ENCODE results near the gene EPS8L1.

EPS8L1 gene

GRCh38 chr19:55077106-55077505 is 1.4 kb downstream of the EPS8L1 start:
- TF ChIP-seq CTCF (IDR thresholded peaks at IDR 0.05; ENCODE audit: low read length) (no peak), EZH2 (IDR thresholded peaks at IDR 0.05; ENCODE audit: borderline replicate concordance, low read length) (no peak)
- no peaks in the 10 kb centered on the region for H3K9me2 ChIP-seq (ENCODE audit: low read depth, low read length)
- H3K27me3 ChIP-seq (ENCODE audit: insufficient read depth, low read length): peaks cover 9% of the 10 kb centered on the region; the same call in 1 of the 2 replicates
- H3K9me3 ChIP-seq (ENCODE audit: low read length): peaks cover under 1% of the 10 kb centered on the region; the same call in 1 of the 2 replicates
- peaks cover 10% of the 10 kb centered on the region for H3K4me1 ChIP-seq (ENCODE audit: insufficient read depth, low read length, severe bottlenecking)
- no peaks in the 10 kb centered on the region for H3K79me2 ChIP-seq (ENCODE audit: insufficient read depth, low read length)
- H3K27ac ChIP-seq (ENCODE audit: low read depth, low read length, poor library complexity, severe bottlenecking): no peak overlapping the region
- no peaks in the 10 kb centered on the region for H3K36me3 ChIP-seq (ENCODE audit: insufficient read depth, low read length)
- no peak overlapping the region for H3K4me2 ChIP-seq (ENCODE audit: low read length)
- no peaks in the 10 kb centered on the region for H3F3A ChIP-seq (ENCODE audit: insufficient read depth, low read length)
- no peak overlapping the region for H3K4me3 ChIP-seq (ENCODE audit: low read depth, low read length, poor library complexity, severe bottlenecking)
- H4K20me1 ChIP-seq (ENCODE audit: insufficient read depth, low read length): no peaks in the 10 kb centered on the region
- no peak overlapping the region for H2AFZ ChIP-seq (ENCODE audit: low read length)
- H3K9ac ChIP-seq (ENCODE audit: low read length): no peak overlapping the region

GRCh38 chr19:55078996-55079395 is 3.3 kb downstream of the EPS8L1 start:
- no peak overlapping the region for H3K27ac ChIP-seq (ENCODE audit: low read depth, low read length, poor library complexity, severe bottlenecking)
- H3F3A ChIP-seq (ENCODE audit: insufficient read depth, low read length): no peaks in the 10 kb centered on the region
- no peaks in the 10 kb centered on the region for H3K79me2 ChIP-seq (ENCODE audit: insufficient read depth, low read length)
- peaks cover 9% of the 10 kb centered on the region; the same call in 1 of the 2 replicates for H3K27me3 ChIP-seq (ENCODE audit: insufficient read depth, low read length)
- no peaks in the 10 kb centered on the region for H3K9me2 ChIP-seq (ENCODE audit: low read depth, low read length)
- no peak overlapping the region for H3K4me3 ChIP-seq (ENCODE audit: low read depth, low read length, poor library complexity, severe bottlenecking)
- H3K9ac ChIP-seq (ENCODE audit: low read length): no peak overlapping the region
- no peaks in the 10 kb centered on the region for H4K20me1 ChIP-seq (ENCODE audit: insufficient read depth, low read length)
- peaks cover 4% of the 10 kb centered on the region; the same call in 1 of the 2 replicates for H3K9me3 ChIP-seq (ENCODE audit: low read length)
- no peak overlapping the region for H3K4me2 ChIP-seq (ENCODE audit: low read length)
- H2AFZ ChIP-seq (ENCODE audit: low read length): no peak overlapping the region
- peaks cover 10% of the 10 kb centered on the region for H3K4me1 ChIP-seq (ENCODE audit: insufficient read depth, low read length, severe bottlenecking)
- TF ChIP-seq EZH2 (IDR thresholded peaks at IDR 0.05; ENCODE audit: borderline replicate concordance, low read length): no peak
- no peak for TF ChIP-seq CTCF (IDR thresholded peaks at IDR 0.05; ENCODE audit: low read length)
- H3K36me3 ChIP-seq (ENCODE audit: insufficient read depth, low read length): no peaks in the 10 kb centered on the region

- H3K27me3 ChIP-seq (ENCODE audit: insufficient read depth, low read length): peaks cover 9% of the 10 kb centered on the region; the same call in 1 of the 2 replicates
- H3K9me3 ChIP-seq (ENCODE audit: low read length): peaks cover 4% of the 10 kb centered on the region; the same call in 1 of the 2 replicates
- H4K20me1 ChIP-seq (ENCODE audit: insufficient read depth, low read length): no peaks in the 10 kb centered on the region
- H3K4me2 ChIP-seq (ENCODE audit: low read length): peak overlapping the region; percentile 88
- H2AFZ ChIP-seq (ENCODE audit: low read length): no peak overlapping the region
- H3K9ac ChIP-seq (ENCODE audit: low read length): peak overlapping the region; percentile 53; the same call in 1 of the 2 replicates
- no peaks in the 10 kb centered on the region for H3K79me2 ChIP-seq (ENCODE audit: insufficient read depth, low read length)
- H3F3A ChIP-seq (ENCODE audit: insufficient read depth, low read length): no peaks in the 10 kb centered on the region
- H3K36me3 ChIP-seq (ENCODE audit: insufficient read depth, low read length): no peaks in the 10 kb centered on the region
- H3K9me2 ChIP-seq (ENCODE audit: low read depth, low read length): no peaks in the 10 kb centered on the region
- peaks cover 10% of the 10 kb centered on the region for H3K4me1 ChIP-seq (ENCODE audit: insufficient read depth, low read length, severe bottlenecking)
- H3K27ac ChIP-seq (ENCODE audit: low read depth, low read length, poor library complexity, severe bottlenecking): no peak overlapping the region
- peak overlapping the region; percentile 65 for H3K4me3 ChIP-seq (ENCODE audit: low read depth, low read length, poor library complexity, severe bottlenecking)
- no peak for TF ChIP-seq EZH2 (IDR thresholded peaks at IDR 0.05; ENCODE audit: borderline replicate concordance, low read length)
- TF ChIP-seq CTCF (IDR thresholded peaks at IDR 0.05; ENCODE audit: low read length): no peak
Observed at GRCh38 chr19:55079400-55080038, 3.9 kb downstream of the EPS8L1 start.
